HG03378 (cell line): ENCODE measurements around the gene PLCH2.

Source experiments
- ATAC-seq: cut with Tn5 transposase; IDR thresholded peaks from one replicate; pipeline ENCODE4 v1.9.1; 2021; ENCODE audit warnings: mild to moderate bottlenecking, moderate library complexity; ENCODE audit not compliant: unreplicated experiment

The PLCH2 gene

DNA sequence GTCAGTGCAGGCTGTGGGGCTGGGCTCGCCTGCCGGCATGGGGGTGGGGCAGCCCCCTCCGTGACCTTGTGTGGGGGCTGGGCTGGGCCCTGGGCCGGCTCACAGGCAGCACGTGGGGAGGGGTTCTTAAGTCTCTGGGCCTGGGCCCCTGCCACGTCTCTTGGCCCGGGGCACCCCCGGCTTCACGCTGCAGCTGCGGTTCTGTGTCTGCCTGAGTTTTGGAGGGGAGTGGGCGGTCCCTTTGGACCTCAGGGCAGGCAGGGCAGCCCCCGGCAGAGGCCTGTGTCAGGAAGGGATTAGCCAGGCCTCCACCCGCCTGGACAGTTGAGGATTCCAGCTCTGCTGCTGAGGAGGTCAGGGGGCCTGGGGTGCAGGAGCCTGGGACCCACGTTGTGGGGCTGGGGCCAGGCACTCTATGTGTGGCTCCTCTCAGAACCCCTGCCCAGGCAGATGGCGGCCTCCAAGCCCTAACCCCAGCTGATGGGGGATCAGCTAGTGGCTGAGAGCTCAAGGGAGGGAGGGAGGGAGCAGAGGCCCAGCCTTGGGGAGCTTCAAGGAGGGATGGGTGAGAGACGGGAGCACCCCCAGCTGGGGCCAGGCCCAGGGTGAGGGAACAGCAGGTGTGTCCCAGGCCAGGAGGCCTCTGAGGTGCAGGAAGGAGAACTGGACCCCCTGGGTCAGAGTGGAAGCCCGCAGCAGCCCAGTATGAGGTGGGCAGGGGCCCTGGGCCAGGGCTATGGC lies 1.8 kb upstream of the PLCH2 start:
- ATAC-seq: no peak

DNA sequence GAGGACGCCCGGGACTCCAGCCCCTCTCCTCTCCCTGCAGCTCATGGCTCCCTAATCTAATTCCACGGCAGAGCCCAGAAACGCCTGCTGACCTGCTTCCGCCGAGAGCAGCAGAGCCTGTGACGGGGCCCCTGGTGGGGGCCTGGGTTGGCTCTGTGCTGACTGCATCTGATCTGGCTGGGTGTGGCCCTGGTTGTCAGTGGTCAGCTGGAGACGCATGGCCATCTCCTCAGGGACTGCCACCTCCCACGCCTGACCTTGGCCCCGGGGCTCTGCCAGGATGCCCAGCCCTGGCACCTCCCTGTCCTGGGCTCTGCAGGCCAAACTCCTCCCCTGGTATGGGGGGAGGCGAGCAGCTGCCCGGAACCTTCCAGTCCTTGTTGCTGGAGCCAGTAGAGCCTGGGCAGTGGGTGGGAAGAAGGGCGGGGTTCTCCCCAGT lies 1.1 kb upstream of the PLCH2 start:
- ATAC-seq: no peak

DNA sequence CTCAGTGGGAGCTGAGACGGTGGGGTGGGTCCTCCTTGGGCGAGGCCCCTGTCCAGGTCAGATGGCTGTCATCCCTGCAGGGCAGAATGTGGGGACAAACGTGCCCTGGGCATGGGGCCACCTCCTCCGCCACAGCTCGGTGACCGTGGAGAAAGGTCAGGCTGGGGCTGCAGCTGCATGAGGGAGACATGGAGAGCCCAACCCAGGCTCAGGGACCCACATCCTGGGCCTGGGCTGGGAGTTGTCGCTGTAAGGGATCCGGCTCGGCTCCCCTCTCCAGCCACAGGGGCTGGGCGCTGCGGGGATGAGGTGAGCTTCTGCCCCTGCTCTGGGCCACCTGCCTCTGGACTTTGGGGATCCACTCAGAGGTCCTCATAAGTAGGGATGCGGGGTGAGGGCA lies 518 bp upstream of the PLCH2 start:
- no peak for ATAC-seq

DNA sequence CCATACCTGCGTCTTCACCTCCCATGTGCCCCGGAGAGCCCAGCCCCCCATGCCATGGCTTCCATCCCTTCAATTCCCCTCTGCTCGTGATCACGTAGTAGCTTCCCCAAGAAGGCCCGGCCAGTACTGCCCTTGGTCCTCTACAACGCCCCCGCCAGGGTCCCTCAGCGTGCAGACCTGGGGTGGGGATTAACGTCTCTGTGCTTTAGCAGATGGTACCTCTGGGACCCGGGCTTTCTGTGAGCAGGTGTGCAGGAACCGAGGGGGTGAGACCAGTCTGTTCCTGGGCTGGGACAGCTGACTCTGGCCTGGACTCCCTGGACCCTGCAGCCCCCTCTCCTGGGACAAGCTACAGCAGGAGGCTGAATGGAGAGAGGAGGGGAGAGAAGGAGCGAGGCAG lies 1.2 kb downstream of the PLCH2 start:
- no peak for ATAC-seq

DNA sequence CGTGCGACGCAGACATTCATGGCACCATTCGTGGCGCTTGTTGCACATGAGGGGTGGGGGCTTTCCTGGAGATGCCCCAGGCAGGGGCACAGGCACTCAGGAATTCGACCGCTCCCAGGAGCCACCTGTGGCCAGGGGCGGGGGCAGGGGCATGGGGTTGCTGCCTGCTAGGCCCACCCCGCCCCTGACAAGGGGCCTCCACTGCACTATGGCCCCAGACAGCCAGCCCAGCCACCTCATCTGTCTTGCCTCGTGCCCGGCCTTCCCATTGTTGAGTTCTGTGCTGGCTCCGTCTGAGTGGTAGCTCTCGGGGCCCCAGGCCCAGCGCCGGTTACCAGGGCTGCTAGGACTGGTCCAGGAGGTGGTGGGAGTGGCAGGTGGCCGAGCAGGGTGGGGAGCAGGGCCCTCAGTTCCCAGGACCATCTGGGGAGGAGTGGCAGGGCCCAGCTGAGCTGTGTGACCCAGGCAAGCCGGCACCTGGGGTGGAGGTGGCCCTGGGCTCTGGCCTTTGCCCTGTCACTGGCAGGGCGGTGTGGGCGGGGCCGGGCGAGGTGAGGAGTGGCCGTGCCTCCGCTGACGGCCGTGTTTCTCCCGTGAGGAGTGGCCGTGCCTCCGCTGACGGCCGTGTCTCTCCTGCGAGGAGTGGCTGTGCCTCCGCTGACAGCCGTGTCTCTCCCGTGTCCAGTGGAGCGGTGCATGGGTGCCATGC lies 1.9 kb downstream of the PLCH2 start:
- no peak for ATAC-seq

DNA sequence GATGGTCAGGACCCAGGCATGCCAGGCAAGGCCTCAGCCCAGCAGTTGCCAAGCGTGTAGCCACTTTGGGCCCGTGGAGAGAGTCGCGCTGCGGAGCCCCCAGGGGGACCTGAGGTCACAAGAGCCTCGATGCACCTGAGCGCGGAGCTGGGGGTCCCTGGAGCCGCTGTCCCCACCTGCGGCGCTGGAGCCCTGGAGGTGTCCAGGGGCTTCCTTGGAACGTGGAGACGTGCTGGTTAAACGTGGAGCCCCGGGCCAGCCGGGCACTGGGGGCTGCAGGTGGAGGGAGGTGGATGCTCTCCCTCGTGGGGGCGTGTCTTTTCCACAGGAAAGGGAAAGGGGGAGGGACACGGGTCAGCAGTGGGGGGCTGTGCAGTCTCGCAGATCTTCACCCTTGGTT lies 3.1 kb downstream of the PLCH2 start:
- ATAC-seq: no peak

DNA sequence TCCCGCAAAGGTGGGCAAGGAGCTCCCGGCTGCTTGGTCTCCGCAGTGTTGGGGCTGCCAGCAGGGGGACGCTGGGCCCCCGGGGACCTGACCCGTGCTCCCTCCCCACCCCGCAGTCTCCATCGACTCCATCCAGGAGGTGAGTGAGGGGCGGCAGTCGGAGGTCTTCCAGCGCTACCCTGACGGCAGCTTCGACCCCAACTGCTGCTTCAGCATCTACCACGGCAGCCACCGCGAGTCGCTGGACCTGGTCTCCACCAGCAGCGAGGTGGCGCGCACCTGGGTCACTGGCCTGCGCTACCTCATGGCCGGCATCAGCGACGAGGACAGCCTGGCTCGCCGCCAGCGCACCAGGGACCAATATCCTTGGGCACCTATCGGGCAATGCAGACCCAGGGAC lies 3.5 kb downstream of the PLCH2 start:
- ATAC-seq: no peak

DNA sequence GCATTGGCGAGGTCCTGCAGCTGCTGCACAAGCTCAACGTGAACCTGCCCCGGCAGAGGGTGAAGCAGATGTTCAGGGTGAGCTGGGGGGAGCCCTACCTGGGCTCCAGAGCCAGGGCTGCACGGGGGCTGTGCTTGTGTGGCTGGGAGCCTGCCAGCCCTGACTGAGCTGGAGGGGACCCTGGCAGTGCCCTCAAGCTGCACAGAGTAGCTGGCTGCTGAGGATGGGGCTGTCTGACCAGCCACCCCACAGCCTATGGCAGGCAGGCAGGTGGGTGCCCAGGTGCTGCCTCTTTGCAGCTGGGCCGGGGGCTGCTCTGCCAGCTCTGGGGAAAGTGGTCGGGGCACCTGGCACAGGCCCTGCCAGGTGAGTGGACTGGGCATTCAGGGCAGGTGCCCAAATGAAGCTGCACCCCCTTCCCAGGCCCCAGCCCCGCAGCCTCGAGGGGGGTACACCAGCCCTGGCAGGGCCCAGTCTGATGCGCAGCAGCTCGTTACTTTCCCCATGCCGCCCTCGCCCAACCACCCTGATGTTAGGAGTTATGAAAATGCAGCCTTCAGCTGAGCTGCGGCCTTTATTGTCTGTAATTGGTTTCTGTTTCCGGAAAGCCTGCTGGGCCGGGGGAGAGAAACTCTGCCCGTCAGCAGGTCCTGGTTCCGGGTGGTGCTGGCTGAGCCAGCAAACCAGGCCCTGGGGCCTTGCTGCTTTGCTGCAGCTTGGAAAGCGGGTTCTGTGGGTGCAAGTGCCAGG lies 4.3 kb downstream of the PLCH2 start:
- ATAC-seq: no peak

DNA sequence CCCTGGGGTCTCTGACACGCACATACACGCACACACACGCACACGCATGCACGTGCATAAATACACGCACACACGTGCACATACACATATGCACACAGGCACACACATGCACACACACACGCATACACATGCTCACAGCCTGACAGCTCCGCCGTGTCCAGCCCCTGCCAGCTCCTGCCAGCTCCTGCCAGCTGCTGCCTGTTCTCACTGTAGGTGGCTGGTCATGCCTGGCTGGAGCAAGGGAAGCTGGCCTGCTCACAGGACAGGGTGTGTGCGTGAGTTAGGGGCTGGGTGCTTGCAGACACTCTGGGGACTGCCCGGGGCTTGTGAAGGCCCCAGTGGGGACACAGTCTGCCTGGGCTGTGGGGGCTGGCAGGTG lies 4.9 kb downstream of the PLCH2 start:
- ATAC-seq: no peak

DNA sequence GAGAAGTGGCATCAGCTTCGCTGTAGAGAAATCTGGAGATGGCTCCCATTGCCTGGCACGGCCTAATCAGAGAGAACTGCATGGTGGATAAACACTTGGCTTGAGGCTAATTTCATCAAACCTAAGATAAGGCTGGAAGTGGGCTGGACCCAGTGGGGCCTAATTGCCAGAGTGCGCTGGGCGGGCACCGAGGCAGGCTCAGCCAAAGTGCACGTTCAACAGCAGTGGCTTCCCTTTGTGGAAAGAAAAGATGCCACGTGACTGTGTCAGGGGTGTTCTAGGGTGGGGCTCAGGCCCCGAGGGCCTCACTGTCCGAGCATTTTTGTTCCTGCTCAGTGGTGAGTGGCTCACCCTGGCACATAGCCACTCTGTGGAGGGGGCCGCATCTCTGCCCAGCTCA lies 5.8 kb downstream of the PLCH2 start:
- ATAC-seq: no peak

DNA sequence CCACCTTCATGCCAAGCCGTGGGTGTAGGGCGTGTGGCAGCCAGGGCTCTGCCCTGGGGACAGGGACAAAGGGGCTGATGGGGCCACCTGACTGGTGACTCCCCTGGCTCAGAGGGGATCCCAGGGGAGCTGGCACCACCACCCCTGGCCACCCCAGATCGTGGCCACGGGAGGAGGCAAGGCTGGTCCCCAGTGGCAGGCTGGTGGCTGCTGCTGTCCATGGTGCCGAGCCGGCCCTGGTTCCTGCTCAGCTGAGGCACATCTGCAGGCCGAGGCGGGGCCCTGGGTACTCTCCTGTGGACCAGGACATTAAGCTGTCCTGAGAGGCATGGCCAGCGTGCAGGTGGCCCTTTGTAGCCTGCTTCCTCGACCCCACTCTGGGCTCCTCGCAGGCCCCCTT lies 6.5 kb downstream of the PLCH2 start:
- ATAC-seq: no peak

DNA sequence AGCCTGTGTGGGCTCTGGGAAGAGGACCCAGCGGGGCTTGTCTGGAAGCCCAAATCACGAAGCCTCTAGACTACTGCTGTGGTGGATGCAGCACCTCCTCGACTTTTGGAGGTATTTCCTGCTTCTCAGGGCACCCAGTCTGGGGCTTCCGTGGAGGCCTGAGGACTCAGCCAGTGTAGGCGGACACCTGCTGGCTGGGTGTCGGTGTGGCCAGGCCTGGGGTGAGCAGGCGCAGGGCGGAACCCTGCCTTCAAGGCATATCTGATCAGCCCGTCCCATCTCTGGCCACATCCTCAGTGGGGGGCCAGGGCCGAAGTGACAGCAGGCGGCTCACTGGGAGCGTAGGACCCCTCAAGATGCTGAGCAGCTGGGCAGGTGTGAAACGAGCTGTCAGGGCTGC lies 6.9 kb downstream of the PLCH2 start:
- no peak for ATAC-seq

DNA sequence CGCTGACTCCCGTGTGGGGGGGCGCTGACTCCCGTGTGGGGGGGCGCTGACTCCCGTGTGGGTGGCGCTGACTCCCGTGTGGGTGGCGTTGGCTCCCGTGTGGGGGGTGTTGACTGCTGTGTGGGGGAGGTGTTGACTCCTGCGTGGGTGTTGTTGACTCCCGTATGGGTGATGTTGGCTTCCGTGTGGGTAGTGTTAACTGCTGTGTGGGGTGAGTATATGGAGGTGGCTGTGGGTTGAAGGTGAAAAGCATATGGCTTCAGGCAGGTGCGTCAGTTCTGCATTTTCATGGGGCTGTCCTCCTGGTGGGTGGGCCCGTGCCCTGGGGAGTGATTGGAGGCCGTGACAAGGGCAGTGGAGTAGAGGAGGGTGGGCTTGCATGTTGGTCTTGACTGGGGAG lies 7.9 kb downstream of the PLCH2 start:
- no peak for ATAC-seq

DNA sequence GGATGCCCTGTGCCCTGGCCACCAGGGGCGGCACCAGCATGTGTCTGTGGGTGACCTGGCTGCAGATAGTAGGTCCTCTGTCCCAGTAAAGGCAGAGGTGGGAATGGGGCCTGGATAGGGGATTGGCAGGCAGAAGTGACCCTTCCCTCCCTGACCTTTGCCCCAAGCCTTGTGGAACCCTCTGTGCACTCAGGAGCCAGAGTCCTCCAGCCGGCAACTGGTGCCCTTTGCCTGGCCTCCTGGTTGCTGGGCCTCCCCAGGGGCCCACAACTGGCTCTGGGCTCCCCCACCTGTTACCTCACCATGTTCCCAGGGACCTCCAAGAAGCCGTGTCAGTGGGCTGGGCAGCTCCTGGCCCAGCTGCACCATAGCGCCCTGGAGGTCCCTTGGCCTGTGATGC lies 10.0 kb downstream of the PLCH2 start:
- no peak for ATAC-seq

DNA sequence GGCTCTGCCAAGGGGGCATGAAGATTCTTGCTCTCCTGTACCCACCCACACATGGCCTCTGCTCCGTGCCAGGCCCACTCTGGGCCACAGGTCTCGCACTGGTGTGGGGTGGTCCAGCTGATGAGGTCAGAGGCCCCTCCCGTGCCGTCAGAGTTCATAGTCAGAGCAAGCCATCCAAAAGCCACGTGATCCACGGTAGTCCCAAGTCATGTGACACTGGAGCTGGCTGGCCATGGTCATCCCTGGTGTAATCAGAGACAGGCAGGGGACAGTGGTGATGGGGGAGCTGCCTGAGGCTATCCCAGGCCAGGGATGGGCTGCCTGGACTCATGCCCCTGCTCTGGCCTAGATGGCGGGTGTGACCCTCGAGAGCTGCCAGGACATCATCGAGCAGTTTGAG lies 10.5 kb downstream of the PLCH2 start:
- no peak for ATAC-seq

DNA sequence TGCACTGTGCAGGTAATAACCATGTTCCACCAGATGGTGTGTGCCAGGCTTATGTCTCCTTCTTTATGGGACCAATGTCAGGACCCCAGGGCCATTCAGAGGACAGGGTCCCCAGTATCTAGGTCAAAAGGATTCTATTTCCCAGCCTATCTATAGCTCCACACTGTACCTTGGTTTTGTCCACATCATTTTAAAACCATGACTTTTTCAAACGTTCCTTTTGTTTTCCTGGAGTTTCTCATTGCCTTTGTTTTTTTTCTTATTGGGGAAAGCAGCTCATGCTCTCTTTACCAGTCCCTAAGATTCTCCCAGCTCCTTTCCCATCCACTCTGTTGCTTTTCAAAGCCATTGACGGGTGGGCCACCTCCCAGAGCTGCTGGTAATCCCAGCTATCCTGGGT lies 12.6 kb downstream of the PLCH2 start:
- ATAC-seq: no peak

DNA sequence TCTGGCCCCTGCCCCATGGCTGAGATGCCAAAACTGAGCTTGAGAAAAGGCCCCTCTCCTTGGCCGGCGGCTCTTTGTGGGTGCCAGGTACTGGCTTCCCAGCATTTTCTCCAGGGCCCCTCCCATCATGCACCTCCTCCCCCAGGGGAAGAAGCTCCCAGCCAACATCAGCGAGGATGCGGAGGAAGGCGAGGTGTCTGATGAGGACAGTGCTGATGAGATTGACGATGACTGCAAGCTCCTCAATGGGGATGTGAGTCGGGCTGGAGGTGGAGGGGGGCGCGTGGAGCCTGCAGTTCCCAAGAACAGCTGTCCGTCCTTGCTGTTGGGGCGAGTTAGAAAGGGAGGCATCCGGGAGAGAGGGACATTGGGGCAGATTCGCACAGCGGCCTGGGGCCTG lies 13.5 kb downstream of the PLCH2 start:
- no peak for ATAC-seq

DNA sequence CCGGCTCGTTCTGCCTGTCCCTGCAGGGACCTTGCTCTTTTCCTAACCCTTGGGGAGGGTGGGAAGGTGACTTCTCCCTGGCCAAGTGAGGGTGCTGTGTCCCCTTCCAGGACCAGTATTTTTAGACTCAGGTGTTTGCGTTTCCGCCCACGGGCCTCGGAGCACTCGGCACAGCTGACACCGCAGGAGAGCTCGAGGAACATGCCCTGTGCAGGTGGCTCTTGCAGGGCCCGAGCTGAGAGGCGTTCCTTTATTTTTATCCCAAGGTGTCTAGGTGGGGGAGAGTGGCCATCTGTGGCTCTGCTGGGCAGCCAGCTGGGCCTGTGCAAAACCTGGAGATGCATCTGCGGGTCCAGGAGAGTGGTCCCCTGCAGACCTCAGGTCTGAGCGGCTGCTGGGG lies 16.0 kb downstream of the PLCH2 start:
- ATAC-seq: no peak

DNA sequence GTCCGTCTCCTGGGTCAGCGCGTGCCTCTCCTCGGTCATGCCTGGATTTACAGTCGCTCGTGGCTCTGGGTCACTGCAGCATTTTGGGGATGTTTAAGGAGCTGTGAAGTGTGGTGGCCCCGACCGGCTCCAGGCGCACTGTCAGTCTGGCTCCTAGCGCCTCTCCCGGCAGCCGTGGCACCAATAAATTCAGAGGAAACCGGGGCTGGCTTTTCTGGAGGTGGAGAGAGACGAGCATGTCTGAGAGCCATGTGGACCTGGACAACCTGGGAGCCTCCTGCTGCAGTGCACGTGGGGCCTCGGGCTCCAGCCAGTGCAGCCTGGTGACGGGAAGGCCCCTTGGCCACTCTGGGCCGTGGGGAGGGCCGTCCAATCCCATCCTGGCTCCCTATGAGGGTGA lies 17.1 kb downstream of the PLCH2 start:
- no peak for ATAC-seq

DNA sequence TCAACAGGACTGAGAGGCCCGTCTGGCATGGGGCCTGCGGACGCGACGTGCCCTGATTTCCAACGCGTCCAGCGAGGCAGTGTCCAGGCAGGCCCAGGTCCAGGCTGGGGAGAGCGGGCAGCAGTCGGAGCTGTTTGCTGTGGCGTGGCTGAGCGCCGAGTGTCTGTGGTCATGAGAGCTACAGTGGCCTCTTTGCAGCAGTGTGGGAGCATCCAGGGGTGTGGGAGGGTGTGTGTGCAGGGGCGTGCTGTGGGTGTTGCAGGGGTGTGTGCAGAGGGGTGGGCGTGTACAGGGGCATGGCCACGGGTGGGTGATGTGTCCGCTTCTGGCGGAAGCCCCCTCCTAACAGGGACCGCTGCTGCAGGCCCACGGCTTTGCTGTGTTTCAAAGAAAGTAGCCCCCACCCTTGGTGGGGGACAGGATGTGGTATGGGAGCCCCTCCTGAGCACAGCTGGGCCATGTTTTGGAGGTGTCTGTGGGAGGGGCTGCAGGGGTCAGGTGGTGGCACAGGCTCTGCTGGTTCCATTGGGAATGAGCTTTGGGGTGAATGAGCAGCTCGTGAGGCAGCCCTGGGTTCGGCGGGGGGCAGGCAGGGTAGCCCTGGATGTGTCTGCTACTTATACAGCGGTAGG lies 17.7 kb downstream of the PLCH2 start:
- no peak for ATAC-seq

DNA sequence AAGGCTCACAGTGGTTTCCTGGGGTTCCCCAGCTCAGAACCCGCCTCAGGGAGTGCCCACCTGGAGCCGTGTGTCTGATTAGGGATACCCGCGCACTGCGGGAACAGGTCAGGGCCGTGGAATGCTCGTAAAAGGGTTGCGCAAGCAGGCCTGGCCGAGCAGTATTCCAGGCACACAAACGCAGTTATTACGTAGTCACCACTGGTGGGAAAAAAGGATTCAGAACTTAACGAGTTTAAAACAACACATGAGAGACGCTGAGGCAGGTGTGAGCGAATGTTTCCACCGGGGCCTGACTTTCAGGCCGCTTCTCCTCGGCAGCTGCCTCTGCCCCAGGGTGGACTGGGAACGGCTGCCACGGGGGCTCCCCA lies 18.2 kb downstream of the PLCH2 start:
- ATAC-seq: no peak

DNA sequence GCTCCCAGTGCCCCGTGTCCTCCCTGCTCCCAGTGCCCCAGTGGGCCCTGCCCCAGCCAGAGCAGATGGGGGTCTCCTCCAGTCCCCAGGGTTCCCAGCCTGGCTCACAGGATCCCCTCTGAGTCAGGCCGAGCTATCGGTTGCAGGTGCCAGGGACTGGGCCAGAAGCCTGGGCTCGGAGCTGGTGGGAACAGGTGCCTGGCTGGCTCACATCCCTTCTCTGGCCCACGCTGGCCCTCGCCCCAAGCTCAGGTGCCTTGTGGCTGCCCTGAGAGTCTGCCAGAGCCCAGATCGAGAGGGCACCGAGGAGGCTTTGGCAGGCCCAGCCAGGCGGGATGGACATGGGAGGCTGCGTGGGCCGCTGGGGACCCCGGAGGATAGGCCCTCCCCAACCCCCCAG lies 18.9 kb downstream of the PLCH2 start:
- ATAC-seq: no peak
